T-cell (primary cell): ENCODE measurements around the gene PDIA3. TPM values are rescaled to one million over a fixed set of nuclear protein-coding genes. Genes with fewer than 3 reads are reported as not detected.

ENCODE experiments used
- ATAC-seq, 4 experiments: fragments of 200-7000 bp in 3 of 4; fragments of 150-1000 bp in 1 of 4; cut with Tn5 transposase; replicated peaks in 1 of 4; 1 replicate in 3 of 4; 2 replicates in 1 of 4; pipeline ENCODE4 v1.10.0; 2021; ENCODE audit warnings: moderate library complexity in 3 of 4, mild to moderate bottlenecking in 2 of 4, moderate number of reproducible peaks in 1 of 4
- CTCF ChIA-PET, 2 donors: fragments of 300-600 bp; sonication (Branson Sonifier 250); formaldehyde crosslinking; loops; one replicate each; lab custom pipeline; 2022; ENCODE audit warnings: antibody characterized with exemption in 2 of 2; lab: Charles Lee
- POLR2A ChIA-PET, 2 donors: fragments of 300-600 bp; sonication (Branson Sonifier 250); formaldehyde crosslinking; loops; one replicate each; lab custom pipeline; 2022; ENCODE audit warnings: antibody characterized with exemption in 2 of 2; lab: Charles Lee
- DNase-seq, 35 experiments: peaks; one replicate each; pipeline versions ENCODE4 v3.0.0 to v3.0.0-alpha.2; 2013 to 2023
- H3K27ac ChIP-seq: one replicate; pipeline ENCODE4 v1.5.1; 2013; ENCODE audit warnings: low read length
- H3K27me3 ChIP-seq, 2 experiments: replicated peaks in 1 of 2; 1 replicate in 1 of 2; 2 replicates in 1 of 2; pipeline versions ENCODE4 v1.6.1 to v1.7.0; 2013; ENCODE audit warnings: low read length in 1 of 2, mixed read lengths in 1 of 2; ENCODE audit not compliant: control insufficient read depth in 2 of 2, insufficient read depth in 2 of 2; ENCODE audit errors: extremely low read depth in 1 of 2
- H3K36me3 ChIP-seq, 2 donors: 1 replicate in 1 of 2; 2 replicates in 1 of 2; pipeline versions ENCODE4 v1.6.1 to v1.7.0; 2013; ENCODE audit warnings: low read length in 1 of 2; ENCODE audit not compliant: control insufficient read depth in 2 of 2, insufficient read depth in 1 of 2; ENCODE audit errors: extremely low read depth in 1 of 2
- H3K4me1 ChIP-seq, 2 experiments: 1 replicate in 1 of 2; 2 replicates in 1 of 2; pipeline versions ENCODE4 v1.6.1 to v1.7.0; 2013; ENCODE audit warnings: low read length in 2 of 2, mixed read lengths in 1 of 2; ENCODE audit not compliant: insufficient read depth in 2 of 2, control insufficient read depth in 1 of 2; ENCODE audit errors: extremely low read depth in 1 of 2
- H3K4me3 ChIP-seq, 2 donors: 1 replicate in 1 of 2; 2 replicates in 1 of 2; pipeline versions ENCODE4 v1.5.1 to v1.7.0; 2013; ENCODE audit warnings: mild to moderate bottlenecking in 2 of 2, low read length in 1 of 2, moderate library complexity in 1 of 2; ENCODE audit not compliant: control insufficient read depth in 1 of 2; ENCODE audit errors: extremely low read depth in 1 of 2
- H3K9me3 ChIP-seq: 2 replicates; pipeline ENCODE4 v1.7.0; 2013
- H3K27ac Mint-ChIP-seq, 2 donors: one replicate each; pipeline ENCODE4 v1.8.0; 2020 to 2021; ENCODE audit warnings: mild to moderate bottlenecking in 2 of 2, mixed read lengths in 2 of 2
- H3K27me3 Mint-ChIP-seq, 2 donors: one replicate each; pipeline ENCODE4 v1.8.0; 2021 to 2022; ENCODE audit warnings: mixed read lengths in 2 of 2
- H3K36me3 Mint-ChIP-seq: one replicate; pipeline ENCODE4 v1.8.0; 2021; ENCODE audit warnings: mixed read lengths
- H3K4me1 Mint-ChIP-seq, 3 donors: one replicate each; pipeline ENCODE4 v1.8.0; 2020 to 2022; ENCODE audit warnings: mixed read lengths in 3 of 3, mild to moderate bottlenecking in 1 of 3
- H3K4me3 Mint-ChIP-seq, 3 donors: one replicate each; pipeline ENCODE4 v1.8.0; 2020 to 2022; ENCODE audit warnings: mild to moderate bottlenecking in 3 of 3, mixed read lengths in 3 of 3, moderate library complexity in 3 of 3
- H3K9me3 Mint-ChIP-seq, 3 donors: one replicate each; pipeline ENCODE4 v1.8.0; 2020 to 2022; ENCODE audit warnings: mixed read lengths in 3 of 3
- WGBS: methylation state at CpG from one replicate; pipeline ENCODE4 v1.1.5; 2013; ENCODE audit warnings: missing lambda C conversion rate; ENCODE audit not compliant: insufficient coverage; 5-methylcytosine and 5-hydroxymethylcytosine counted together
- total RNA-seq, 35 experiments: library from RNA in 6 of 35; stranded (reverse) in 6 of 35; fragments of 120-200 nt in 1 of 35; gene quantifications; one replicate each; pipeline versions ENCODE4 v1.2.1 to v1.2.4 and lab custom pipeline; 2013 to 2026

The PDIA3 gene
- total RNA-seq, 5 donors from 2014 or later (not counting 1 experiment from before 2014, with no cell fraction given): 151 to 231 (median 190) TPM

DNA sequence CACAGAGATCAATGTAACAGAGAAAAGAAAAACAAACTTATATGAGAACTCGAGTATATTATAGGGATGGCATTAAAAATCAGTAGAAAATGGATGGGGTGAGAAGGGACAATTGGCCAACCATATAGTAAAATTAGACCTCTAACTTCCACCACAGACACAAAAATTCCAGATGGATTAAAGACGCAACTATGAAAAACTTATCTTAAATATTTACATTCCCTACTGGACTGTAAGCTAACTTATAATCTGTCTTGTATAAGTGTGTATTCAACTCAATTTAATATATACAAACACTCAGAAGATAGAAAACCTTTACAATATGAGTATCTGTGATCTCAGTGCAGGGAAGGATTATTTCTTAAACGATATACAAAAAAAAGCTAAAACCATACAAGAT is 75.3 kb downstream of the PDIA3 start:
- DNase-seq (no peak), ATAC-seq (no peak)
- Histone ChIP-seq H3K36me3 (peaks cover 7 to 9% of the 10 kb centered on the region in 2 donors), H3K9me3 (no peaks in the 10 kb centered on the region), H3K4me1 (peaks cover 20 to 48% of the 10 kb centered on the region in 2 experiments), H3K27me3 (no peaks in the 10 kb centered on the region), H3K27ac (no peak overlapping the region), H3K4me3 (no peak overlapping the region)
- no peaks in the 10 kb centered on the region for H3K27me3 Mint-ChIP-seq
- ChIA-PET CTCF (no interaction called here), POLR2A (interaction anchor here (0.6 to 2.8 kb wide), 7 partner anchors 21 to 485 kb away, joined by 4 to 10 read pairs (median 7); partner anchors contain the start of genes HYPK (in 2 of the 2), SERF2 (in 1 of the 2) and SERINC4 (in 1 of the 2))
- peaks cover 40 to 63% (median 52%) of the 10 kb centered on the region in 3 donors for H3K4me1 Mint-ChIP-seq
- H3K27ac Mint-ChIP-seq: peak overlapping the region; percentile 7 to 41
- H3K4me3 Mint-ChIP-seq: peak overlapping the region; percentile 18 to 99 (median 37)
- no CpG with 5 or more reads among the region's 3 CpGs for WGBS
- H3K9me3 Mint-ChIP-seq: no peaks in the 10 kb centered on the region
- peaks cover 9% of the 10 kb centered on the region for H3K36me3 Mint-ChIP-seq

Other genes starting within 250 kb of the PDIA3 start
- gene MAP1A, start 228.8 kb upstream of the PDIA3 start, total RNA-seq: 1 to 10 TPM; 1.4 to 4.2 (median 2.3) TPM
- 10 to 100 TPM; 30.0 to 47.1 (median 39.1) TPM for gene PPIP5K1, start 156.2 kb upstream of the PDIA3 start, total RNA-seq
- not detected for gene CKMT1B, start 152.4 kb upstream of the PDIA3 start, total RNA-seq
- gene STRC, start 127.6 kb upstream of the PDIA3 start, total RNA-seq: 1 to 10 TPM in 4 of 5 donors, under 1 TPM in 1; 0.85 to 3.8 (median 2.1) TPM
- gene CATSPER2, start 97.6 kb upstream of the PDIA3 start, total RNA-seq: 10 to 100 TPM in 2 of 5 donors, 1 to 10 TPM in 3; 6.6 to 10.5 (median 8.3) TPM
- gene CKMT1A, start 52.6 kb upstream of the PDIA3 start, total RNA-seq: under 1 TPM in 2 of 5 donors, not detected in 3; 0.16 to 0.28 TPM
- 1 to 10 TPM in 4 of 5 donors, under 1 TPM in 1; 0.80 to 6.5 (median 2.2) TPM for gene ELL3, start 30.5 kb downstream of the PDIA3 start, total RNA-seq
- 100 to 1,000 TPM; 397 to 586 (median 532) TPM for gene SERF2, start 45.9 kb downstream of the PDIA3 start, total RNA-seq
- under 1 TPM in 3 of 5 donors, not detected in 2; 0.20 to 0.32 (median 0.26) TPM for gene SERINC4, start 53.8 kb downstream of the PDIA3 start, total RNA-seq
- gene HYPK, start 54.2 kb downstream of the PDIA3 start, total RNA-seq: 10 to 100 TPM; 19.2 to 23.6 (median 21.8) TPM
- 10 to 100 TPM in 4 of 5 donors, 1 to 10 TPM in 1; 9.6 to 22.1 (median 21.0) TPM for gene MFAP1, start 78.3 kb downstream of the PDIA3 start, total RNA-seq
- gene WDR76, start 80.6 kb downstream of the PDIA3 start, total RNA-seq: 10 to 100 TPM; 10.5 to 12.4 (median 11.6) TPM